Astrocyte (in vitro differentiated cells and primary cell): ENCODE measurements around the gene RGS9. TPM values are rescaled to one million over a fixed set of nuclear protein-coding genes. Genes with fewer than 3 reads are reported as not detected.
A peak's percentile ranks its signal among the peaks of the same experiment; 100 is the strongest.
"Not testable (repeated sequence)": the region's sequence is repeated elsewhere in the genome, so short reads cannot be mapped to it uniquely, and the experiment has no call there.

ENCODE experiments used
- DNase-seq: peaks from one replicate; pipeline ENCODE4 v3.0.0-alpha.2; 2010; ENCODE audit warnings: low read depth
- FAIRE-seq: peaks from 2 replicates; lab custom pipeline; 2011; peaks lifted over from hg19 to GRCh38; lab: Jason Lieb, UNC
- H2AFZ ChIP-seq: 2 replicates; pipeline ENCODE4 v1.6.0; 2012; ENCODE audit warnings: low read depth, low read length, inconsistent platforms
- H3K27ac ChIP-seq: 2 replicates; pipeline ENCODE4 v1.5.1; 2011; ENCODE audit warnings: low read depth, low read length, inconsistent platforms
- H3K27me3 ChIP-seq: 2 replicates; pipeline ENCODE4 v1.6.0; 2011; ENCODE audit warnings: low read length, inconsistent platforms; ENCODE audit not compliant: insufficient read depth
- H3K36me3 ChIP-seq: 2 replicates; pipeline ENCODE4 v1.5.1; 2011; ENCODE audit warnings: low read length, inconsistent platforms; ENCODE audit not compliant: insufficient read depth
- H3K4me1 ChIP-seq: 2 replicates; pipeline ENCODE4 v1.5.1; 2011; ENCODE audit warnings: low read length, inconsistent platforms; ENCODE audit not compliant: insufficient read depth
- H3K4me2 ChIP-seq: 2 replicates; pipeline ENCODE4 v1.6.0; 2012; ENCODE audit warnings: low read length, inconsistent platforms
- H3K4me3 ChIP-seq: 2 replicates; pipeline ENCODE4 v1.5.1; 2011; ENCODE audit warnings: low read depth, mild to moderate bottlenecking, low read length, inconsistent platforms; ENCODE audit not compliant: insufficient read depth
- H3K79me2 ChIP-seq: 2 replicates; pipeline ENCODE4 v1.6.0; 2012; ENCODE audit warnings: mild to moderate bottlenecking, low read length, inconsistent platforms; ENCODE audit not compliant: insufficient read depth
- H3K9ac ChIP-seq: 2 replicates; pipeline ENCODE4 v1.6.0; 2012; ENCODE audit warnings: mild to moderate bottlenecking, low read length, inconsistent platforms
- H3K9me3 ChIP-seq: 2 replicates; pipeline ENCODE4 v1.5.1; 2012; ENCODE audit warnings: low read depth, mild to moderate bottlenecking, low read length, inconsistent platforms; ENCODE audit not compliant: insufficient read depth
- H4K20me1 ChIP-seq: 2 replicates; pipeline ENCODE4 v1.6.0; 2012; ENCODE audit warnings: low read length, inconsistent platforms; ENCODE audit not compliant: insufficient read depth
- H3K27ac Mint-ChIP-seq: one replicate; pipeline ENCODE4 v1.8.0; 2021; ENCODE audit warnings: mild to moderate bottlenecking, mixed read lengths; ENCODE audit not compliant: unreplicated experiment
- H3K27me3 Mint-ChIP-seq: one replicate; pipeline ENCODE4 v1.8.0; 2021; ENCODE audit warnings: low read depth, mixed read lengths; ENCODE audit not compliant: unreplicated experiment
- H3K36me3 Mint-ChIP-seq: one replicate; pipeline ENCODE4 v1.8.0; 2021; ENCODE audit warnings: low read depth, mixed read lengths; ENCODE audit not compliant: unreplicated experiment
- H3K4me1 Mint-ChIP-seq: one replicate; pipeline ENCODE4 v1.8.0; 2021; ENCODE audit warnings: low read depth, mixed read lengths; ENCODE audit not compliant: unreplicated experiment
- H3K4me3 Mint-ChIP-seq: one replicate; pipeline ENCODE4 v1.8.0; 2021; ENCODE audit warnings: mild to moderate bottlenecking, moderate library complexity, mixed read lengths; ENCODE audit not compliant: unreplicated experiment
- H3K9me3 Mint-ChIP-seq: one replicate; pipeline ENCODE4 v1.8.0; 2021; ENCODE audit warnings: mild to moderate bottlenecking, mixed read lengths; ENCODE audit not compliant: unreplicated experiment
- CTCF ChIP-seq: IDR thresholded peaks from 2 replicates; pipeline ENCODE4 v1.5.1; 2011; ENCODE audit warnings: low read depth, mild to moderate bottlenecking, inconsistent platforms, low read length, moderate library complexity; ENCODE audit not compliant: insufficient read depth
- EZH2 ChIP-seq: IDR thresholded peaks from 2 replicates; pipeline ENCODE4 v1.6.1; 2012; ENCODE audit warnings: mild to moderate bottlenecking, low read length, inconsistent platforms; ENCODE audit not compliant: insufficient read depth
- total RNA-seq: library from RNA; stranded (reverse); gene quantifications from 2 replicates; pipeline ENCODE4 v1.2.1, GENCODE V29; 2021

Gene RGS9
- total RNA-seq, 1 donor from 2014 or later: 9.4 TPM

GRCh38 chr17:65205655-65206054, 68.5 kb downstream of the RGS9 start:
- Histone ChIP-seq H3K4me1 (peaks cover 6% of the 10 kb centered on the region), H2AFZ (no peak overlapping the region), H3K9me3 (no peaks in the 10 kb centered on the region), H3K79me2 (no peaks in the 10 kb centered on the region), H3K9ac (no peak overlapping the region), H3K27ac (no peak overlapping the region), H3K4me2 (no peak overlapping the region), H3K36me3 (no peaks in the 10 kb centered on the region), H4K20me1 (no peaks in the 10 kb centered on the region), H3K4me3 (no peak overlapping the region), H3K27me3 (peaks cover 2% of the 10 kb centered on the region)
- FAIRE-seq: no peak
- TF ChIP-seq CTCF (no peak), EZH2 (no peak)
- H3K27me3 Mint-ChIP-seq: no peaks in the 10 kb centered on the region
- peaks cover 3% of the 10 kb centered on the region for H3K36me3 Mint-ChIP-seq
- no peak overlapping the region for H3K27ac Mint-ChIP-seq
- peaks cover 15% of the 10 kb centered on the region for H3K4me1 Mint-ChIP-seq
- DNase-seq: no peak
- H3K9me3 Mint-ChIP-seq: peaks cover 2% of the 10 kb centered on the region
- no peak overlapping the region for H3K4me3 Mint-ChIP-seq

- H3K9me3 Mint-ChIP-seq, H3K36me3 Mint-ChIP-seq, FAIRE-seq, H4K20me1 ChIP-seq, H3K4me2 ChIP-seq, H3K4me3 ChIP-seq, H3K27ac Mint-ChIP-seq, H3K4me1 ChIP-seq, H3K36me3 ChIP-seq, H3K4me3 Mint-ChIP-seq, H3K27ac ChIP-seq, H3K79me2 ChIP-seq, H3K27me3 Mint-ChIP-seq, H3K9me3 ChIP-seq, H2AFZ ChIP-seq, H3K27me3 ChIP-seq, H3K9ac ChIP-seq: not testable (repeated sequence)
- peak; percentile 21 for DNase-seq
- H3K4me1 Mint-ChIP-seq: peaks cover 11% of the 10 kb centered on the region
These were observed 70.3 kb downstream of the RGS9 start for GRCh38 chr17:65207448-65207847.

GRCh38 chr17:65208717-65209116, 71.5 kb downstream of the RGS9 start:
- Histone ChIP-seq H3K4me2 (no peak overlapping the region), H2AFZ (no peak overlapping the region), H3K27ac (no peak overlapping the region), H3K9ac (no peak overlapping the region), H3K9me3 (no peaks in the 10 kb centered on the region), H3K4me3 (no peak overlapping the region), H3K27me3 (peaks cover 11% of the 10 kb centered on the region), H3K4me1 (no peaks in the 10 kb centered on the region), H4K20me1 (no peaks in the 10 kb centered on the region), H3K36me3 (no peaks in the 10 kb centered on the region), H3K79me2 (no peaks in the 10 kb centered on the region)
- H3K36me3 Mint-ChIP-seq: peaks cover 1% of the 10 kb centered on the region
- peaks cover 3% of the 10 kb centered on the region for H3K9me3 Mint-ChIP-seq
- H3K4me1 Mint-ChIP-seq: peaks cover 11% of the 10 kb centered on the region
- peaks cover 2% of the 10 kb centered on the region for H3K27me3 Mint-ChIP-seq
- FAIRE-seq (no peak), DNase-seq (no peak)
- no peak overlapping the region for H3K4me3 Mint-ChIP-seq
- TF ChIP-seq EZH2 (no peak), CTCF (no peak)
- H3K27ac Mint-ChIP-seq: no peak overlapping the region
